ENCODE results near the gene NBEAL2. TPM values are rescaled to one million over a fixed set of nuclear protein-coding genes. Genes with fewer than 3 reads are reported as not detected.

The NBEAL2 gene
- total and polyA plus RNA-seq, 2 of the 8 experiments (the other 6 are each of a cell fraction or from before 2014, with no cell fraction given), result 27.3 to 46.9 TPM

DNA sequence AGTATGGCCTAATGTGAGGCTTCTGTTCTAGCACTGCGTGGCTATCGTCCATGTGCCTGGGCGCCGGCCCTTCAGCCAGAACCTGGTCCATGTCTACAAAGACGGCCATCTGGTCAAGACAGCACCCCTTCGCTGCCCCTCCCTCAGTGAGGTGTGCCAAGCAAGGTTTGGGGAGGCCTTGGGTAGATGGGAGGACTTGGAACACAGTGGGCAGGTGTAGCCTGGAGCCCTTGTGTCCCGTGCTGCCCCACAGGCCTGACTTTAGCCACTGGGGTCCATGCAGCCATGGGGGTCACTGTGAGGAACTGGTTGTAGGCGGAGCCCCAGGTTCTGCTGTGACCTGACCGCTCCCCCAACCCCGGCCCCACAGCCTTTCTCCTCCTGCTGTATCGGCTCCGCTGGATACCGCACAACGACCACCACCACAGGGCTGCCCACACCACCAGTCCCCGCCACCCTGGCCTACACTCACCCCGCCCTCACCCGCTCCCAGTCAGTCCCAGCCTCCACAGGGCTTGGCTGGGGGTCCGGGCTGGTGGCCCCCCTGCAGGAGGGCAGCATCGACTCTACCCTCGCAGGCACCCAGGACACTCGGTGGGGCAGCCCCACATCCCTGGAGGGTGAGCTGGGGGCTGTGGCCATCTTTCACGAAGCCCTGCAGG is 16.6 kb downstream of the NBEAL2 start:
- Histone ChIP-seq H2AK5ac (ENCODE audit: low read depth, low read length) (no peak overlapping the region), H3K23me2 (ENCODE audit: low read depth, low read length) (no peaks in the 10 kb centered on the region), H2AFZ (ENCODE audit: low read length) (no peak overlapping the region), H3K4ac (replicated peaks; ENCODE audit: insufficient read length, low read depth, low read length) (no peak overlapping the region), H4K20me1 (replicated peaks in 1 of 2; ENCODE audit: control insufficient read depth in 1 of 2, insufficient read depth in 2 of 2, low read length in 2 of 2) (peaks cover 3 to 9% of the 10 kb centered on the region in 2 experiments), H3K4me1 (replicated peaks in 1 of 4; ENCODE audit: control insufficient read depth in 3 of 4, insufficient read depth in 4 of 4, low read length in 3 of 4) (peaks cover 0 to 3% (median 1%) of the 10 kb centered on the region in 4 experiments; a peak in 3 of 7 replicates), H2BK5ac (ENCODE audit: low read depth, low read length) (no peak overlapping the region), H3K18ac (ENCODE audit: extremely low read depth, low read length) (no peak overlapping the region), H3K36me3 (ENCODE audit: control insufficient read depth in 2 of 4, insufficient read depth in 4 of 4, low read length in 3 of 4) (peaks cover 2 to 7% (median 4%) of the 10 kb centered on the region in 4 experiments; a peak in 4 of 8 replicates), H3K56ac (replicated peaks; ENCODE audit: insufficient read length, low read depth, low read length) (no peak overlapping the region), H3K23ac (ENCODE audit: insufficient read length) (no peak overlapping the region), H3K14ac (ENCODE audit: insufficient read length) (no peak overlapping the region), H2BK12ac (ENCODE audit: low read depth, low read length) (no peak overlapping the region), H3K4me3 (ENCODE audit: extremely low read depth in 1 of 4, insufficient read depth in 2 of 4, low read depth in 3 of 4, low read length in 4 of 4) (no peak overlapping the region), H3K4me2 (ENCODE audit: insufficient read depth in 1 of 2, low read depth in 2 of 2, low read length in 2 of 2) (no peak overlapping the region), H3K9me3 (ENCODE audit: insufficient read depth in 2 of 2, low read depth in 1 of 2, low read length in 1 of 2) (no peaks in the 10 kb centered on the region), H3K27ac (ENCODE audit: low read depth, low read length) (no peak overlapping the region), H4K5ac (ENCODE audit: insufficient read length, low read depth, low read length) (no peak overlapping the region), H4K8ac (ENCODE audit: extremely low read depth, insufficient read depth, low read length) (no peak overlapping the region), H2BK120ac (replicated peaks; ENCODE audit: low read depth, low read length) (no peak overlapping the region), H4K91ac (replicated peaks; ENCODE audit: insufficient read length, low read length) (no peak overlapping the region), H2BK15ac (ENCODE audit: low read length) (no peak overlapping the region), H3K79me1 (ENCODE audit: low read depth, low read length) (no peaks in the 10 kb centered on the region), H2BK20ac (ENCODE audit: low read length) (no peak overlapping the region), H3K9ac (replicated peaks in 1 of 4; ENCODE audit: extremely low read depth in 1 of 4, low read depth in 3 of 4, low read length in 3 of 4) (no peak overlapping the region), H3K79me2 (ENCODE audit: control insufficient read depth in 1 of 2, insufficient read depth in 2 of 2, low read length in 2 of 2) (no peaks in the 10 kb centered on the region), H3K27me3 (replicated peaks in 1 of 4; ENCODE audit: control insufficient read depth in 3 of 4, extremely low read depth in 1 of 4, insufficient read depth in 3 of 4, low read length in 3 of 4) (no peaks in the 10 kb centered on the region)
- POLR2A ChIA-PET (ENCODE audit: partially characterized antibody), result interaction anchor here (0.7 to 1.4 kb wide), 5 partner anchors 8 to 310 kb away, joined by 3 to 5 read pairs (median 3); partner anchors contain the start of gene NBEAL2
- no peak for FAIRE-seq
- 96% methylated on average over 12 of the region's 22 CpGs; no CpG with 5 or more reads in 1 of the 2 experiments for WGBS, 2 experiments (ENCODE audit: extremely low coverage in 1 of 2, insufficient coverage in 1 of 2, insufficient read length in 1 of 2, insufficient replicate concordance in 2 of 2, low coverage in 1 of 2, low lambda C conversion rate in 2 of 2, missing lambda C conversion rate in 1 of 2)
- DNase-seq (ENCODE audit: low read depth in 1 of 2, low spot score in 2 of 2), result no peak
- CTCF ChIA-PET (ENCODE audit: partially characterized antibody), result interaction anchor here (1.3 to 14.2 kb wide), 4 partner anchors 13 to 279 kb away, joined by 3 to 130 read pairs (median 54); partner anchors contain the start of genes CCDC12 and NBEAL2
- TF ChIP-seq SP4 (IDR thresholded peaks at IDR 0.05; ENCODE audit: low read length) (no peak), HDAC6 (IDR thresholded peaks at IDR 0.05; ENCODE audit: low read depth, low read length) (no peak), RNF2 (IDR thresholded peaks at IDR 0.05; ENCODE audit: borderline replicate concordance, low read depth, low read length, missing control alignments, poor library complexity, severe bottlenecking) (no peak), MAFK (IDR thresholded peaks at IDR 0.05; ENCODE audit: low read depth, low read length) (no peak), CBX8 (IDR thresholded peaks at IDR 0.05; ENCODE audit: borderline replicate concordance, low read depth, low read length) (no peak), EZH2 (IDR thresholded peaks at IDR 0.05; ENCODE audit: low read depth, low read length, severe bottlenecking) (no peak)
